A549 (cell line): Measurements from ENCODE around the gene TPCN2. TPM values are rescaled to one million over a fixed set of nuclear protein-coding genes. Genes with fewer than 3 reads are reported as not detected.
A peak's percentile ranks its signal among the peaks of the same experiment; 100 is the strongest.

ENCODE experiments used
- ATAC-seq, 2 experiments: fragments of 200-7000 bp in 1 of 2; fragments of >200 bp in 1 of 2; cut with Nextera tagmentation in 1 of 2; cut with Tn5 transposase in 1 of 2; 3 replicates each; pipeline versions ENCODE4 v1.8.0 to v1.9.1; 2018 to 2020; ENCODE audit warnings: mild to moderate bottlenecking in 1 of 2, moderate library complexity in 1 of 2
- CTCF ChIA-PET: fragments of 300-600 bp; sonication (Branson Sonifier 250); formaldehyde crosslinking; extraction: SDS; loops from one replicate; lab custom pipeline; 2021; ENCODE audit warnings: antibody characterized with exemption, inconsistent platforms; lab: Yijun Ruan, JAX
- POLR2A ChIA-PET: fragments of 350-600 bp; formaldehyde crosslinking; extraction: SDS; loops from one replicate; lab custom pipeline; 2021; ENCODE audit warnings: antibody characterized with exemption, inconsistent platforms; lab: Yijun Ruan, JAX
- DNase-seq, 2 experiments: peaks; one replicate each; pipeline versions ENCODE4 v3.0.0 to v3.0.0-alpha.2; 2011 to 2016; ENCODE audit warnings: low read depth in 1 of 2, low spot score in 1 of 2
- FAIRE-seq: peaks from 2 replicates; lab custom pipeline; 2011; peaks lifted over from hg19 to GRCh38; lab: Jason Lieb, UNC
- H3K27ac ChIP-seq, 2 experiments: fragments of >200 bp; sonication (Bioruptor Twin); formaldehyde crosslinking; 3 replicates each; pipeline ENCODE4 v1.5.1; 2016 to 2017
- H3K4me1 ChIP-seq: fragments of >200 bp; sonication (Bioruptor Twin); formaldehyde crosslinking; 3 replicates; pipeline ENCODE4 v1.6.1; 2016
- H3K4me2 ChIP-seq: fragments of >200 bp; sonication (Bioruptor Twin); formaldehyde crosslinking; 3 replicates; pipeline ENCODE4 v1.6.1; 2016
- H3K4me3 ChIP-seq: fragments of >200 bp; sonication (Bioruptor Twin); formaldehyde crosslinking; 3 replicates; pipeline ENCODE4 v1.5.1; 2016
- H3K9me3 ChIP-seq: fragments of >200 bp; sonication (Bioruptor Twin); formaldehyde crosslinking; 3 replicates; pipeline ENCODE4 v1.6.1; 2016
- CBX2 ChIP-seq: fragments of 200-600 bp; sonication (generic); IDR thresholded peaks from 2 replicates; pipeline ENCODE4 v1.6.1; 2016; ENCODE audit warnings: low read depth, mild to moderate bottlenecking, borderline replicate concordance
- EHF ChIP-seq: fragments of 250-450 bp; sonication (Bioruptor Pico); IDR thresholded peaks from 2 replicates; pipeline ENCODE4 v1.5.0; 2020; ENCODE audit warnings: mild to moderate bottlenecking
- EHMT2 ChIP-seq: fragments of 200-600 bp; sonication (generic); IDR thresholded peaks from 2 replicates; pipeline ENCODE4 v1.6.1; 2016; ENCODE audit warnings: antibody characterized with exemption, low read depth, mild to moderate bottlenecking, moderate library complexity
- EP300 ChIP-seq, 2 experiments: fragments of >200 bp; sonication (Bioruptor Twin); formaldehyde crosslinking; IDR thresholded peaks; 2 replicates in 1 of 2; 3 replicates in 1 of 2; pipeline ENCODE4 v1.6.1; 2016 to 2017
- ESRRA ChIP-seq: fragments of 150-350 bp; IDR thresholded peaks from 2 replicates; pipeline ENCODE4 v1.6.1; 2014; ENCODE audit warnings: mild to moderate bottlenecking, low read length, borderline replicate concordance
- FOXS1 ChIP-seq: fragments of 250-450 bp; sonication (Bioruptor Pico); IDR thresholded peaks from 2 replicates; pipeline ENCODE4 v1.5.0; 2020; ENCODE audit warnings: mild to moderate bottlenecking, moderate library complexity
- HDAC2 ChIP-seq: fragments of 200-600 bp; sonication (generic); IDR thresholded peaks from 2 replicates; pipeline ENCODE4 v1.6.1; 2016
- HES2 ChIP-seq: fragments of >200 bp; sonication (Bioruptor Twin); formaldehyde crosslinking; IDR thresholded peaks from 2 replicates; pipeline ENCODE4 v1.6.1; 2016
- JUN ChIP-seq, 2 experiments: fragments of >200 bp; sonication (Bioruptor Twin); formaldehyde crosslinking; IDR thresholded peaks; 2 replicates in 1 of 2; 3 replicates in 1 of 2; pipeline ENCODE4 v1.6.1; 2016 to 2017
- KDM5A ChIP-seq: fragments of 200-600 bp; sonication (generic); IDR thresholded peaks from 2 replicates; pipeline ENCODE4 v1.6.1; 2016; ENCODE audit warnings: antibody characterized with exemption, mild to moderate bottlenecking
- PBX3 ChIP-seq: IDR thresholded peaks from 2 replicates; pipeline ENCODE4 v1.6.1; 2012
- POLR2AphosphoS2 ChIP-seq: conservative IDR thresholded peaks from 2 replicates; pipeline ENCODE4 v1.6.1; 2012; ENCODE audit warnings: low read length, improper control_type of control experiment, inconsistent platforms
- RAD21 ChIP-seq, 2 experiments: fragments of >200 bp in 1 of 2; sonication (Bioruptor Twin) in 1 of 2; formaldehyde crosslinking in 1 of 2; IDR thresholded peaks in 1 of 2; conservative IDR thresholded peaks in 1 of 2; 2 replicates in 1 of 2; 3 replicates in 1 of 2; pipeline ENCODE4 v1.6.1; 2012 to 2018; ENCODE audit warnings: inconsistent platforms in 1 of 2
- SMC3 ChIP-seq: fragments of >200 bp; sonication (Bioruptor Twin); formaldehyde crosslinking; IDR thresholded peaks from 3 replicates; pipeline ENCODE4 v1.6.1; 2018; ENCODE audit warnings: inconsistent platforms
- WGBS: methylation state at CpG from one replicate; pipeline ENCODE4 v1.1.6; 2017; ENCODE audit errors: missing lambda C conversion rate; 5-methylcytosine and 5-hydroxymethylcytosine counted together
- polyA plus RNA-seq, 4 experiments: library from polyadenylated mRNA; depleted of rRNA in 3 of 4; stranded (reverse); fragments of >200 nt; fragmentation: RNase III in 1 of 4; extraction: RNeasy Plus Mini Kit Qiagen cat#74134 plus additional on column Dnase treatment in 1 of 4; gene quantifications; 2 replicates in 3 of 4; 3 replicates in 1 of 4; pipeline ENCODE4 v1.2.3, GENCODE V29; 2011 to 2017
- TF ChIP-seq, protein P1 (sequence below): fragments of >200 bp; sonication (Bioruptor Twin); formaldehyde crosslinking; IDR thresholded peaks from 3 replicates; pipeline ENCODE4 v1.6.1; 2016
- TF ChIP-seq, protein P2 (sequence below): fragments of 200-600 bp; sonication (generic); IDR thresholded peaks from 2 replicates; pipeline ENCODE4 v1.6.1; 2016; ENCODE audit warnings: antibody characterized with exemption, mild to moderate bottlenecking, moderate library complexity
- TF ChIP-seq, protein P3 (sequence below): IDR thresholded peaks from 2 replicates; pipeline ENCODE4 v1.6.1; 2012

The TPCN2 gene
- polyA plus RNA-seq, 2 of the 4 experiments (the other 2 are of a cell fraction): 8.1 to 8.8 TPM

DNA sequence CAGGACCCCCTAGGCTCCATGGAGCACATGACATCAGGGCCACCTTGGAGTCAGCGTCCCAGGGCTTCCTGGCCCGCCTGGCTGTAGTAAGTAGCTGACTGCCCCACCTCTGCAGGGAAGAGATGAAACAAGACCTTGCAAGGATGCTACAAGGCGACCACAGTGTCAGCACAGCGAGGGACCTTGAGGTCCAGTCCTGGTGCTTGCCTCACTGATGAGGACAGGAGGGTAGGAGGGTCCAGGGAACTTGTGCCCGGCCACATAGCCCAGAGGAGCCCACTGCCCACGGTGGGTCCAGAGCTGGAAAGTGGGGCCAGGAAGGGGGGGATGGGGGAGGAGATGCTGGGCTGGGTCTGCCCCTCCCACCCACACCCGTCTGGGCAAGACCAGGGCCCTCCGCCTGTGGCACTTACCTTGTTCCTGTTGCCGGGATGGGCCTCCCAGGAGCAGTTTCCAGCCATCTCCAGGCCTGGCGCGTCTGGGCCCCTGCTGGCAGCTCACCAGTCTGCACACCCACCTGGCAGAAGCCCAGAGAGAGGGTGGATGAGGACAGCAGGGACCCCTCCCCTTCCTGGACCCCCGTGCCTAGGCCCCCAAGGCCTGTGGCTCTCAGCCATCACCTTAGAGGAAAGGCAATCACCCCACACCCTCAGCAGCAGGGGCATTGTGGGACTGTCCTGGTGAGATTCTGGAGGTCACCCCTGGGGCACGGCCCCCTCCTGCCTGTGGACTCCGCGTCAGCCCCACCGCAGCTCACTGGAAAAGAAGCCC, 39.1 kb upstream of the TPCN2 start:
- 88% methylated on average over 12 of the region's 16 CpGs for WGBS
- DNase-seq: peak in 1 of 2 experiments; percentile 31
- FAIRE-seq: no peak
- Histone ChIP-seq H3K9me3 (no peaks in the 10 kb centered on the region), H3K27ac (peak overlapping the region; percentile 69 to 89), H3K4me2 (peak overlapping the region; percentile 69), H3K4me1 (peaks cover 39% of the 10 kb centered on the region), H3K4me3 (no peak overlapping the region)
- ATAC-seq: peak; percentile 3 to 11; a peak in 3 of 6 replicates
- TF ChIP-seq EP300 (IDR thresholded peaks at IDR 0.05) (no peak), KDM5A (no peak), JUN (IDR thresholded peaks at IDR 0.05) (no peak), EHF (no peak)
- ChIA-PET POLR2A (interaction anchor here (0.6 kb wide), 1 partner anchor 18 kb away, joined by 5 read pairs; no protein-coding TSS in a partner anchor), CTCF (interaction anchor here (1.6 to 3.1 kb wide), 2 partner anchors 9 to 35 kb away, joined by 6 to 16 read pairs; no protein-coding TSS in a partner anchor)

DNA sequence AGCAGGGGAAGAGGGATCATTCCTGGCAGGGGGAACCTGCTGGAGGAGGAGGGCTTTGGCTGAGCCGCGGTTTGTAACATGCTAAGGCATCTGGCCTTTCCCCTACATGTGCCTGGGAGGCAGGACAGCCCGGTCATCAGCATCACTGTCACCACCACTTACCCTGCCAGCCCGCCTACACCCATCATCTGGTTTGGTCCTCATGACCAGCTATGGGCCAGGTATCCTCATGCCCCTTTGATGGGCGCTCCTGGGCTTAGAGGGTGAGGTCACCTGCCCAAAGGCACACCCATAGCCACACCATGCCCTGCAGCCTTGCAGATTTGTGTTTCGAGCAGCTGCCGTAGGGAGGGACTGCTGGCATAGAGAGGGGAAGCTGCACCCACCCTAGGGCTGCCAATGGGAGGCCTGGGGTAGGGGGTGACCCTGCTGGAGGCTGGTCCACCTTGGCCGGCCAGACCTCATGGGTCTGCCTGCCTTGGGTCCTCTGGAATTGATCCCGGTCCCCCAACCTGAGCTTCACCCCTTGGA, 38.3 kb upstream of the TPCN2 start:
- TF ChIP-seq HDAC2 (no peak), CBX2 (no peak), EHMT2 (no peak)
- POLR2A ChIA-PET: no interaction called here
- CTCF ChIA-PET: interaction anchor here (0.8 to 1.6 kb wide), 2 partner anchors 10 to 31 kb away, joined by 3 to 6 read pairs; no protein-coding TSS in a partner anchor

DNA sequence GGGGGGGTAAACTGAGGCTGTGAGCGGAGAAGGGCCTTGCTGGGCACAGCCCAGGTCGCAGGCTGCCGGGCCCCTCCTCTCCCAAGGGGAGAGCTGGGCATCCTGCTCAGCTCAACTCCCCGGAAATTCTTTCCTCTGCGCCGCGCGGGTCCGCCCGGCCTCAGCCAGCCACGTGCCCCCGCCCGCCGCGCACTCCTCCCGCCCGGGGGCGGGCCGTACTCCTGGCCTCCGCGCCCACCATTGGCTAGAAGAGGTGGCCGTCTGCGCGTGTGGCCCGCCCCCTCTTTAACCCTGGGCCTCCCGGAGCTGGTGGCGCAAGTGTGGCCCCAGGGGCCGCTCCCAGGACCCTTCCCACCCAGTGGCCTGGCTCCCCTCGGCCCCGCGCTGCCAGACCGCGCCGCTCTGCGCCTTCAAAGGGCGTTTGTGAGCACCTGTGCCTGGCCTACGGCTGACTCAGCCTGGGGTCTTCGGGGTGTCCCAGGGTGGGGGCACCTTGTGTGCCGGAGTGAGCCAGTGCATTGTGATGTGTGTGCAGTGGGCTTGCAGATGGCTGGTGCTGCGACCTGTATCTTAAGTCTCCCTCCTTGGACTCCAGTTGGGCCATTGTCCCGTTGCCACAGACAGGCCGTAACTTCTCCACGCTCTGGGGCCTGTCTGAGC, 37.6 kb upstream of the TPCN2 start:
- DNase-seq (peak in 1 of 2 experiments; percentile 31), FAIRE-seq (no peak), ATAC-seq (peak in 1 of 2 experiments; percentile 10; a peak in 2 of 6 replicates)
- peaks cover 39% of the 10 kb centered on the region for H3K4me1 ChIP-seq
- CTCF ChIA-PET: interaction anchor here (0.8 to 1.6 kb wide), 2 partner anchors 11 to 31 kb away, joined by 3 to 6 read pairs; no protein-coding TSS in a partner anchor
- H3K27ac ChIP-seq: peak overlapping the region in 1 of 2 experiments; percentile 89; a peak in 3 of 6 replicates
- POLR2A ChIA-PET: no interaction called here
- WGBS: 90% methylated on average over 14 of the region's 43 CpGs
- 0 out of 3 replicates have a peak overlapping the region, but pooled peaks have one; percentile 14 for H3K4me2 ChIP-seq
- TF ChIP-seq, protein P1, sequence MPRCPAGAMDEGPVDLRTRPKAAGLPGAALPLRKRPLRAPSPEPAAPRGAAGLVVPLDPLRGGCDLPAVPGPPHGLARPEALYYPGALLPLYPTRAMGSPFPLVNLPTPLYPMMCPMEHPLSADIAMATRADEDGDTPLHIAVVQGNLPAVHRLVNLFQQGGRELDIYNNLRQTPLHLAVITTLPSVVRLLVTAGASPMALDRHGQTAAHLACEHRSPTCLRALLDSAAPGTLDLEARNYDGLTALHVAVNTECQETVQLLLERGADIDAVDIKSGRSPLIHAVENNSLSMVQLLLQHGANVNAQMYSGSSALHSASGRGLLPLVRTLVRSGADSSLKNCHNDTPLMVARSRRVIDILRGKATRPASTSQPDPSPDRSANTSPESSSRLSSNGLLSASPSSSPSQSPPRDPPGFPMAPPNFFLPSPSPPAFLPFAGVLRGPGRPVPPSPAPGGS: no peak
- no peak for TF ChIP-seq PBX3
- H3K4me3 ChIP-seq: no peak overlapping the region
- no peaks in the 10 kb centered on the region for H3K9me3 ChIP-seq

More for the DNA sequence above, 38.3 kb upstream of the TPCN2 start:
- H3K4me3 ChIP-seq: no peak overlapping the region
- ATAC-seq: no peak
- FAIRE-seq: no peak
- H3K9me3 ChIP-seq: no peaks in the 10 kb centered on the region
- 89% methylated on average over 7 of the region's 9 CpGs for WGBS
- H3K4me1 ChIP-seq: peaks cover 39% of the 10 kb centered on the region
- DNase-seq: no peak
- 0 out of 3 replicates have a peak overlapping the region, but pooled peaks have one; percentile 14 for H3K4me2 ChIP-seq
- peak overlapping the region; percentile 69 to 89; a peak in 5 of 6 replicates for H3K27ac ChIP-seq

DNA sequence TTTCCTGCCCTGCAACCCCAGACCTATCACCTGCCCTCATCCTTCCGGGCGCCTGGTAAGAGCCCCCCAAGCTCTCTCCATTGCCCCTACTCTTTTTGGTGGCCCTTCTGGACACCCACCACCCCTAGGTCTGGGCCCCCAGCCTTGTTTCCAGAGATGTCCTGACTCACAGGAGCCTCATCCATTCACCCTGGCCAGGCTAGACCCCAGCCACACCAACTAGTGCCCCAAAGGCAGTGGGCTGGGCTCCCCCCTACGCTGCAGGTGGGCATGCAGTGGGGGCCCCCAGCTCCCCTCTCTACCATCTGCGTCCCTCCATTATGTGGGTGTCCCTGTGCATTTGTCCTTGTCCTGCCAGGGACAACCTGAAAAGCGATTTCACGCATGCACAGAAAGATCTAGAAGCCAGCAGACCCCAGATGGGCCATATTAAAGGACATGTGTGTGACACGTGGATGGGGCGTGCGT, 37.1 kb upstream of the TPCN2 start:
- ATAC-seq (no peak), DNase-seq (no peak), FAIRE-seq (no peak)
- Histone ChIP-seq H3K4me1 (peaks cover 39% of the 10 kb centered on the region), H3K9me3 (no peaks in the 10 kb centered on the region), H3K27ac (no peak overlapping the region), H3K4me3 (no peak overlapping the region), H3K4me2 (no peak overlapping the region)
- TF ChIP-seq, protein P2, sequence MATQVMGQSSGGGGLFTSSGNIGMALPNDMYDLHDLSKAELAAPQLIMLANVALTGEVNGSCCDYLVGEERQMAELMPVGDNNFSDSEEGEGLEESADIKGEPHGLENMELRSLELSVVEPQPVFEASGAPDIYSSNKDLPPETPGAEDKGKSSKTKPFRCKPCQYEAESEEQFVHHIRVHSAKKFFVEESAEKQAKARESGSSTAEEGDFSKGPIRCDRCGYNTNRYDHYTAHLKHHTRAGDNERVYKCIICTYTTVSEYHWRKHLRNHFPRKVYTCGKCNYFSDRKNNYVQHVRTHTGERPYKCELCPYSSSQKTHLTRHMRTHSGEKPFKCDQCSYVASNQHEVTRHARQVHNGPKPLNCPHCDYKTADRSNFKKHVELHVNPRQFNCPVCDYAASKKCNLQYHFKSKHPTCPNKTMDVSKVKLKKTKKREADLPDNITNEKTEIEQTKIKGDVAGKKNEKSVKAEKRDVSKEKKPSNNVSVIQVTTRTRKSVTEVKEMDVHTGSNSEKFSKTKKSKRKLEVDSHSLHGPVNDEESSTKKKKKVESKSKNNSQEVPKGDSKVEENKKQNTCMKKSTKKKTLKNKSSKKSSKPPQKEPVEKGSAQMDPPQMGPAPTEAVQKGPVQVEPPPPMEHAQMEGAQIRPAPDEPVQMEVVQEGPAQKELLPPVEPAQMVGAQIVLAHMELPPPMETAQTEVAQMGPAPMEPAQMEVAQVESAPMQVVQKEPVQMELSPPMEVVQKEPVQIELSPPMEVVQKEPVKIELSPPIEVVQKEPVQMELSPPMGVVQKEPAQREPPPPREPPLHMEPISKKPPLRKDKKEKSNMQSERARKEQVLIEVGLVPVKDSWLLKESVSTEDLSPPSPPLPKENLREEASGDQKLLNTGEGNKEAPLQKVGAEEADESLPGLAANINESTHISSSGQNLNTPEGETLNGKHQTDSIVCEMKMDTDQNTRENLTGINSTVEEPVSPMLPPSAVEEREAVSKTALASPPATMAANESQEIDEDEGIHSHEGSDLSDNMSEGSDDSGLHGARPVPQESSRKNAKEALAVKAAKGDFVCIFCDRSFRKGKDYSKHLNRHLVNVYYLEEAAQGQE: no peak
- TF ChIP-seq POLR2AphosphoS2 (no peak), FOXS1 (CRISPR knock-in tag) (no peak), RAD21 (conservative IDR thresholded peaks at IDR 0.05 in 1 of 2, IDR thresholded peaks at IDR 0.05 in 1 of 2) (no peak), ESRRA (no peak), SMC3 (no peak), HES2 (no peak), EHF (no peak)
- TF ChIP-seq, protein P3, sequence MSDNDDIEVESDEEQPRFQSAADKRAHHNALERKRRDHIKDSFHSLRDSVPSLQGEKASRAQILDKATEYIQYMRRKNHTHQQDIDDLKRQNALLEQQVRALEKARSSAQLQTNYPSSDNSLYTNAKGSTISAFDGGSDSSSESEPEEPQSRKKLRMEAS: no peak
- ChIA-PET CTCF (interaction anchor here (0.6 to 1.1 kb wide), 2 partner anchors 11 to 14 kb away, joined by 3 read pairs; no protein-coding TSS in a partner anchor), POLR2A (interaction anchor here (0.6 kb wide), 1 partner anchor 11 kb away, joined by 3 read pairs; no protein-coding TSS in a partner anchor)
- WGBS: 85% methylated on average over 9 of the region's 9 CpGs
